Dermis lymphatic vessel endothelial cell (primary cell): ENCODE data around the gene INF2. TPM values are rescaled to one million over a fixed set of nuclear protein-coding genes. Genes with fewer than 3 reads are reported as not detected.

Experiments used
- total RNA-seq: library from RNA; depleted of rRNA; stranded (reverse); fragments of >200 nt; gene quantifications from 2 replicates; pipeline ENCODE4 v1.2.1, GENCODE V29; 2014

Gene INF2
- total RNA-seq = 25.3 and 26.5 TPM in 2 replicates

GRCh38 chr14:104689109-104689880 is at the start of gene INF2:
Gene INF2, plus strand, starts transcription at chr14:104689618. Its CDS starts 11,748 bp downstream, at chr14:104701366.

GRCh38 chr14:104723651-104724406 is 34.4 kb downstream of the INF2 start, which contains the start of gene ADSS1:
Gene ADSS1, plus strand, starts transcription at chr14:104724229. Its CDS starts 42 bp downstream, at chr14:104724271.

GRCh38 chr14:104752735-104753527 is 63.5 kb downstream of the INF2 start, which contains the start of gene SIVA1:
Gene SIVA1, plus strand, starts transcription at chr14:104753147. Its CDS starts 55 bp downstream, at chr14:104753202.

Other genes starting within 250 kb of the INF2 start
- gene C14orf180, start 109.9 kb upstream of the INF2 start, total RNA-seq = not detected in 2 replicates
- gene TMEM179, start 84.8 kb upstream of the INF2 start, total RNA-seq = not detected in 2 replicates
- 0.86 and 2.6 TPM in 2 replicates for gene ADSS1, start 34.6 kb downstream of the INF2 start, total RNA-seq
- gene SIVA1, start 63.5 kb downstream of the INF2 start, total RNA-seq = 74.5 and 74.6 TPM in 2 replicates
- 115 and 120 TPM in 2 replicates for gene AKT1, start 106.1 kb downstream of the INF2 start, total RNA-seq
- 3.4 and 5.7 TPM in 2 replicates for gene ZBTB42, start 111.5 kb downstream of the INF2 start, total RNA-seq
- gene CEP170B, start 175.7 kb downstream of the INF2 start, total RNA-seq = 2.9 and 3.7 TPM in 2 replicates
- 0.09 TPM in 1 of 2 replicates, not detected in the other for gene PLD4, start 235.3 kb downstream of the INF2 start, total RNA-seq